ENCODE results near the gene MAP3K4.

The MAP3K4 gene, protein sequence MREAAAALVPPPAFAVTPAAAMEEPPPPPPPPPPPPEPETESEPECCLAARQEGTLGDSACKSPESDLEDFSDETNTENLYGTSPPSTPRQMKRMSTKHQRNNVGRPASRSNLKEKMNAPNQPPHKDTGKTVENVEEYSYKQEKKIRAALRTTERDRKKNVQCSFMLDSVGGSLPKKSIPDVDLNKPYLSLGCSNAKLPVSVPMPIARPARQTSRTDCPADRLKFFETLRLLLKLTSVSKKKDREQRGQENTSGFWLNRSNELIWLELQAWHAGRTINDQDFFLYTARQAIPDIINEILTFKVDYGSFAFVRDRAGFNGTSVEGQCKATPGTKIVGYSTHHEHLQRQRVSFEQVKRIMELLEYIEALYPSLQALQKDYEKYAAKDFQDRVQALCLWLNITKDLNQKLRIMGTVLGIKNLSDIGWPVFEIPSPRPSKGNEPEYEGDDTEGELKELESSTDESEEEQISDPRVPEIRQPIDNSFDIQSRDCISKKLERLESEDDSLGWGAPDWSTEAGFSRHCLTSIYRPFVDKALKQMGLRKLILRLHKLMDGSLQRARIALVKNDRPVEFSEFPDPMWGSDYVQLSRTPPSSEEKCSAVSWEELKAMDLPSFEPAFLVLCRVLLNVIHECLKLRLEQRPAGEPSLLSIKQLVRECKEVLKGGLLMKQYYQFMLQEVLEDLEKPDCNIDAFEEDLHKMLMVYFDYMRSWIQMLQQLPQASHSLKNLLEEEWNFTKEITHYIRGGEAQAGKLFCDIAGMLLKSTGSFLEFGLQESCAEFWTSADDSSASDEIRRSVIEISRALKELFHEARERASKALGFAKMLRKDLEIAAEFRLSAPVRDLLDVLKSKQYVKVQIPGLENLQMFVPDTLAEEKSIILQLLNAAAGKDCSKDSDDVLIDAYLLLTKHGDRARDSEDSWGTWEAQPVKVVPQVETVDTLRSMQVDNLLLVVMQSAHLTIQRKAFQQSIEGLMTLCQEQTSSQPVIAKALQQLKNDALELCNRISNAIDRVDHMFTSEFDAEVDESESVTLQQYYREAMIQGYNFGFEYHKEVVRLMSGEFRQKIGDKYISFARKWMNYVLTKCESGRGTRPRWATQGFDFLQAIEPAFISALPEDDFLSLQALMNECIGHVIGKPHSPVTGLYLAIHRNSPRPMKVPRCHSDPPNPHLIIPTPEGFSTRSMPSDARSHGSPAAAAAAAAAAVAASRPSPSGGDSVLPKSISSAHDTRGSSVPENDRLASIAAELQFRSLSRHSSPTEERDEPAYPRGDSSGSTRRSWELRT (N-terminal part only)

GRCh38 chr6:160991406-160992060 is at the start of gene MAP3K4:
TSS of gene MAP3K4 (plus strand) at chr6:160991769. CDS start at chr6:160991932, 163 bp downstream.
- TF ChIP-seq FOXK2 (IDR thresholded peaks at IDR 0.05) (no peak), LEF1 (IDR thresholded peaks at IDR 0.05; ENCODE audit: borderline replicate concordance) (no peak), NFRKB (IDR thresholded peaks at IDR 0.05) (no peak), BHLHE40 (IDR thresholded peaks at IDR 0.05; ENCODE audit: borderline replicate concordance) (no peak), PKNOX1 (IDR thresholded peaks at IDR 0.05) (no peak), ELF4 (IDR thresholded peaks at IDR 0.05) (no peak)
- POLR2A ChIA-PET: interaction anchor here (0.6 to 1.5 kb wide), 7 partner anchors 12 to 282 kb away, joined by 3 to 4 read pairs (median 3); partner anchors contain the start of gene AGPAT4
- peak; percentile 81 for DNase-seq (ENCODE audit: extremely low spot score)
- CTCF ChIA-PET: interaction anchor here (1.3 kb wide), 1 partner anchor 61 kb away, joined by 6 read pairs; no protein-coding TSS in a partner anchor

DNA sequence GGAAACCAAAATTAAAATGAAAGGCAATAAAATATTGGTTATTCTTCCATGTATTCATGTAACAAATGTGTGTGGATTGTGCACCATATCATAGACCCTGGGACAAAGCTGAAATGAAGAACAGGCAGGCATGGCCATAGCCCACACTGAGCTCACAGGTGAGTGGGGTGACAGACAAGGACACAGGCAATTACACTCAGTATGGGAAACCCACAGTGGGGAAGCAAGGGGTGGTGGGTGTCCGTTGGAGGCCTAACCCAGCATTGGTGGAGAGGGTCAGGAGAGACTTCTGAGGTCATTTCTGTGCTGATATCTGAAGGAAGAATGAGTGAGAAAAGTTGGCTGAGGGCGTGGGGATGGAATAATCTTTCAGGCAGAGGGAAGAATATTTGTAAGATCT is 47.6 kb upstream of the MAP3K4 start:
- no peak for DNase-seq (ENCODE audit: extremely low spot score)
- CTCF ChIA-PET: no interaction called here
- POLR2A ChIA-PET: no interaction called here
- TF ChIP-seq NFRKB (IDR thresholded peaks at IDR 0.05) (no peak), ZNF384 (IDR thresholded peaks at IDR 0.05) (no peak), FOXA1 (IDR thresholded peaks at IDR 0.05) (no peak), FOXK2 (IDR thresholded peaks at IDR 0.05) (no peak), LEF1 (IDR thresholded peaks at IDR 0.05; ENCODE audit: borderline replicate concordance) (no peak), CTBP1 (IDR thresholded peaks at IDR 0.05; ENCODE audit: borderline replicate concordance) (no peak), TARDBP (IDR thresholded peaks at IDR 0.05) (no peak), FOXM1 (IDR thresholded peaks at IDR 0.05; ENCODE audit: borderline replicate concordance) (no peak), HDGF (IDR thresholded peaks at IDR 0.05; ENCODE audit: borderline replicate concordance) (no peak), ARNT (IDR thresholded peaks at IDR 0.05) (no peak), ELF4 (IDR thresholded peaks at IDR 0.05) (no peak), SP1 (IDR thresholded peaks at IDR 0.05) (no peak), SUZ12 (IDR thresholded peaks at IDR 0.05) (no peak), BHLHE40 (IDR thresholded peaks at IDR 0.05; ENCODE audit: borderline replicate concordance) (no peak), L3MBTL2 (conservative IDR thresholded peaks at IDR 0.05) (no peak)

GRCh38 chr6:160945516-160946177 is 45.9 kb upstream of the MAP3K4 start:
- POLR2A ChIA-PET: no interaction called here
- CTCF ChIA-PET: no interaction called here

DNA sequence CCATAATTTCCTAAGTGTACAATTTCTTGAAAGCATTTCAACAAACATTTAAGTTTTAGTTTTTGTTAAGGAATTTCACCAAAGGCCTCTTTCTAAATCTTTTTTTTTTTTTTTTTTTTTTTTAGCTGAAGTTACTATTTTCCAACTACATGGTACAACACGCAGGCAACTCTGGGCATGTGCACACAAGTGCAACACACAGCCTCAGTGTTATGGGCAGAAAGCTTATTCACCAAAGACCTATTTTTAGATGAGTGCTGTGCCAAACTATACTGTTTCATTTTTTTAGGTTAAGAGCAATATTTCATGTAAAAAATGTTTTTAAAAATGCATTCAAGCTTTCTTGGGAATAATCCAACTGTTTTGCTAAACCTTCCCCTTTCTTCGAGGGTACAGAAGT is 42.0 kb upstream of the MAP3K4 start:
- no peak for TF ChIP-seq TARDBP (IDR thresholded peaks at IDR 0.05)
- TF ChIP-seq SUZ12 (IDR thresholded peaks at IDR 0.05): no peak
- no peak for TF ChIP-seq L3MBTL2 (conservative IDR thresholded peaks at IDR 0.05)
- no peak for TF ChIP-seq SP1 (IDR thresholded peaks at IDR 0.05)
- TF ChIP-seq FOXA1 (IDR thresholded peaks at IDR 0.05): no peak
- no peak for TF ChIP-seq PKNOX1 (IDR thresholded peaks at IDR 0.05)
- no peak for TF ChIP-seq ELF4 (IDR thresholded peaks at IDR 0.05)
- no peak for TF ChIP-seq CTBP1 (IDR thresholded peaks at IDR 0.05; ENCODE audit: borderline replicate concordance)
- TF ChIP-seq ARNT (IDR thresholded peaks at IDR 0.05): no peak
- TF ChIP-seq BHLHE40 (IDR thresholded peaks at IDR 0.05; ENCODE audit: borderline replicate concordance): no peak
- TF ChIP-seq ZNF384 (IDR thresholded peaks at IDR 0.05): no peak
- no peak for TF ChIP-seq FOXK2 (IDR thresholded peaks at IDR 0.05)
- TF ChIP-seq LEF1 (IDR thresholded peaks at IDR 0.05; ENCODE audit: borderline replicate concordance): no peak
- POLR2A ChIA-PET: no interaction called here
- CTCF ChIA-PET: interaction anchor here (0.9 kb wide), 1 partner anchor 19 kb away, joined by 5 read pairs; no protein-coding TSS in a partner anchor
- no peak for DNase-seq (ENCODE audit: extremely low spot score)

More at GRCh38 chr6:160945516-160946177, 45.9 kb upstream of the MAP3K4 start:
- no peak for TF ChIP-seq FOXA1 (IDR thresholded peaks at IDR 0.05)
- no peak for DNase-seq (ENCODE audit: extremely low spot score)

GRCh38 chr6:160950507-160950906 is 41.1 kb upstream of the MAP3K4 start:
- POLR2A ChIA-PET: no interaction called here
- TF ChIP-seq NFRKB (IDR thresholded peaks at IDR 0.05) (no peak), SUZ12 (IDR thresholded peaks at IDR 0.05) (no peak), FOXA1 (IDR thresholded peaks at IDR 0.05) (no peak), BHLHE40 (IDR thresholded peaks at IDR 0.05; ENCODE audit: borderline replicate concordance) (no peak), SP1 (IDR thresholded peaks at IDR 0.05) (no peak), LEF1 (IDR thresholded peaks at IDR 0.05; ENCODE audit: borderline replicate concordance) (no peak)
- CTCF ChIA-PET: no interaction called here
- no peak for DNase-seq (ENCODE audit: extremely low spot score)
